Transverse colon (tissue), 3 donors: ENCODE results near the gene SPESP1.

ENCODE experiments used
- CTCF ChIP-seq, 5 experiments: fragments of 200-600 bp in 3 of 5; fragments of 450-650 bp in 2 of 5; sonication (generic) in 3 of 5; IDR thresholded peaks; 1 replicate in 2 of 5; 2 replicates in 3 of 5; pipeline ENCODE4 v1.5.1; 2016 to 2017; ENCODE audit warnings: antibody characterized with exemption in 5 of 5, inconsistent platforms in 3 of 5, mild to moderate bottlenecking in 2 of 5, moderate library complexity in 1 of 5
- EP300 ChIP-seq: sonication (generic); formaldehyde crosslinking; IDR thresholded peaks from one replicate; pipeline ENCODE4 v1.6.1; 2017; ENCODE audit warnings: antibody characterized with exemption, low read depth
- POLR2A ChIP-seq: fragments of 450-650 bp; IDR thresholded peaks from one replicate; pipeline ENCODE4 v1.6.1; 2016; ENCODE audit warnings: antibody characterized with exemption, mild to moderate bottlenecking, moderate library complexity

- TF ChIP-seq CTCF (IDR thresholded peaks at IDR 0.05) (no peak), POLR2A (no peak), EP300 (no peak)
Measured at GRCh38 chr15:68980786-68981185, 50.5 kb downstream of the SPESP1 start.
